Smooth muscle cell (in vitro differentiated cells): ENCODE measurements around the gene CDIPT. TPM values are rescaled to one million over a fixed set of nuclear protein-coding genes. Genes with fewer than 3 reads are reported as not detected.

ENCODE experiments used
- DNase-seq: peaks from one replicate; lab custom pipeline; 2025; ENCODE audit not compliant: unreplicated experiment; lab: John Stamatoyannopoulos, UW
- H2AFZ ChIP-seq: fragments of 200-600 bp; sonication (generic); 2 replicates; pipeline ENCODE4 v1.6.0; 2016; ENCODE audit warnings: antibody characterized with exemption, low read depth, mild to moderate bottlenecking
- H3F3A ChIP-seq: fragments of 200-600 bp; sonication (generic); 2 replicates; pipeline ENCODE4 v1.6.0; 2017; ENCODE audit warnings: antibody characterized with exemption, low read depth
- H3K27ac ChIP-seq: fragments of 200-600 bp; sonication (generic); 2 replicates; pipeline ENCODE4 v1.5.1; 2016; ENCODE audit warnings: low read depth, mild to moderate bottlenecking
- H3K27me3 ChIP-seq: fragments of 200-600 bp; sonication (generic); 2 replicates; pipeline ENCODE4 v1.6.1; 2016; ENCODE audit warnings: low read depth, mild to moderate bottlenecking
- H3K36me3 ChIP-seq: fragments of 200-600 bp; sonication (generic); 2 replicates; pipeline ENCODE4 v1.5.1; 2016; ENCODE audit warnings: low read depth
- H3K4me1 ChIP-seq: fragments of 200-600 bp; sonication (generic); 2 replicates; pipeline ENCODE4 v1.5.1; 2016; ENCODE audit warnings: low read depth
- H3K4me2 ChIP-seq: fragments of 200-600 bp; sonication (generic); 2 replicates; pipeline ENCODE4 v1.6.0; 2016; ENCODE audit warnings: mild to moderate bottlenecking
- H3K4me3 ChIP-seq: fragments of 200-600 bp; sonication (generic); 2 replicates; pipeline ENCODE4 v1.5.1; 2016; ENCODE audit warnings: mild to moderate bottlenecking
- H3K79me2 ChIP-seq: fragments of 200-600 bp; sonication (generic); 2 replicates; pipeline ENCODE4 v1.6.0; 2016; ENCODE audit warnings: low read depth, mild to moderate bottlenecking
- H3K9ac ChIP-seq: fragments of 200-600 bp; sonication (generic); 2 replicates; pipeline ENCODE4 v1.6.0; 2016; ENCODE audit warnings: low read depth
- H3K9me3 ChIP-seq: fragments of 200-600 bp; sonication (generic); replicated peaks from 2 replicates; pipeline ENCODE4 v1.5.1; 2016; ENCODE audit warnings: low read depth
- H4K20me1 ChIP-seq: fragments of 200-600 bp; sonication (generic); 2 replicates; pipeline ENCODE4 v1.6.0; 2016; ENCODE audit warnings: low read depth
- CTCF ChIP-seq: fragments of 200-600 bp; sonication (generic); IDR thresholded peaks from 2 replicates; pipeline ENCODE4 v1.5.1; 2017; ENCODE audit warnings: borderline replicate concordance, mild to moderate bottlenecking, antibody characterized with exemption; ENCODE audit not compliant: insufficient read depth, poor library complexity, severe bottlenecking
- WGBS: methylation state at CpG from one replicate; pipeline ENCODE4 v1.1.7; 2016; ENCODE audit warnings: low lambda C conversion rate; 5-methylcytosine and 5-hydroxymethylcytosine counted together
- polyA plus RNA-seq: library from polyadenylated mRNA; unstranded; fragments of >200 nt; fragmentation: Nextera tagmentation; extraction: Ambion mirVana; gene quantifications from 2 replicates; pipeline ENCODE4 v1.2.1, GENCODE V29; 2016
- total RNA-seq: library from RNA; depleted of rRNA; stranded (reverse); fragments of >200 nt; gene quantifications from 2 replicates; pipeline ENCODE4 v1.2.3, GENCODE V29; 2014

Gene CDIPT
- total and polyA plus RNA-seq, 2 experiments from 2014 or later = 61.4 to 90.7 TPM

DNA sequence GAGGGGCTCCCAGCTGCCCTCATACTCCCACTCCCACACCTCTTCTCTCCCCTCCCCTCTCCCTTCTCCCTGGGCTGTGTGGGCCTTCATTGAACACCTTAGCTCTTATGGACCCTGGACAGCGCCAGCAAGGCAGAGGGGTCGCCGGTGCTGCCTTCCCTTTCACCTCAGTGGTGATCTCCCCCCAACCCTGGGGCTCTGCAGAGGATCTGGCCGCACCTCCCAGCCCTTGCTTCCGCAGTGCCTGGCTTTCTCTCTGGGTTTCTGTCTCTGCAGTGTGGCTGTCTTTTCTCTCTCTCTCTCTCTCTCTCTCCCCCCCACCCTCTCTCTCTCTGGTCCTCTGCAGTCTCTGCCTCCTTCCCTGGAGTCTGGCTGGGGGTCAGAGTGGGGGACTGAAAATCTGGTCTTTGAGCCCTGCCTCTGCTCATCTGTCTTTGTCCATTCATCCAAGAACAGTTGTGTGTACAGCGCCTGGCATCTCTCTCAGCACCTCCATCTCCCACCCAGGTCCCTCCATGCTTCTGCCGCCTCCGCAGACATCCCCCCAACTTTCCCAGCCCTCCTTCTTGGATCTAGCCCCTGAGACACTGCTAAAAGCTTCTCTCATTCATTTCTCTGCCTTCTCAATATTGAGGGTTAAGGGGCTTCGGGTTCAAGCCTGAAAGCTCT is 35.2 kb upstream of the CDIPT start:
- H3K4me3 ChIP-seq = peak overlapping the region; percentile 85
- no peaks in the 10 kb centered on the region for H3K4me1 ChIP-seq
- no peak for TF ChIP-seq CTCF
- H3K79me2 ChIP-seq = peaks cover 16% of the 10 kb centered on the region
- H2AFZ ChIP-seq = no peak overlapping the region
- H3K27ac ChIP-seq = no peak overlapping the region
- DNase-seq = no peak
- peaks cover 3% of the 10 kb centered on the region for H4K20me1 ChIP-seq
- no peaks in the 10 kb centered on the region for H3F3A ChIP-seq
- WGBS = 25% methylated on average over 9 of the region's 9 CpGs
- peak overlapping the region; percentile 99 for H3K4me2 ChIP-seq
- no peaks in the 10 kb centered on the region for H3K27me3 ChIP-seq
- no peaks in the 10 kb centered on the region for H3K36me3 ChIP-seq
- H3K9me3 ChIP-seq = no peaks in the 10 kb centered on the region
- peak overlapping the region; percentile 68 for H3K9ac ChIP-seq

- Histone ChIP-seq H2AFZ (no peak overlapping the region), H3F3A (no peaks in the 10 kb centered on the region), H3K9me3 (no peaks in the 10 kb centered on the region), H4K20me1 (peaks cover 3% of the 10 kb centered on the region), H3K9ac (no peak overlapping the region), H3K36me3 (no peaks in the 10 kb centered on the region), H3K4me3 (no peak overlapping the region), H3K4me1 (no peaks in the 10 kb centered on the region), H3K79me2 (peaks cover 8% of the 10 kb centered on the region), H3K27ac (no peak overlapping the region), H3K27me3 (no peaks in the 10 kb centered on the region), H3K4me2 (no peak overlapping the region)
- DNase-seq = no peak
- 76% methylated on average over 4 of the region's 4 CpGs for WGBS
- no peak for TF ChIP-seq CTCF
Measured at GRCh38 chr16:29897333-29897732, 34.3 kb upstream of the CDIPT start.

DNA sequence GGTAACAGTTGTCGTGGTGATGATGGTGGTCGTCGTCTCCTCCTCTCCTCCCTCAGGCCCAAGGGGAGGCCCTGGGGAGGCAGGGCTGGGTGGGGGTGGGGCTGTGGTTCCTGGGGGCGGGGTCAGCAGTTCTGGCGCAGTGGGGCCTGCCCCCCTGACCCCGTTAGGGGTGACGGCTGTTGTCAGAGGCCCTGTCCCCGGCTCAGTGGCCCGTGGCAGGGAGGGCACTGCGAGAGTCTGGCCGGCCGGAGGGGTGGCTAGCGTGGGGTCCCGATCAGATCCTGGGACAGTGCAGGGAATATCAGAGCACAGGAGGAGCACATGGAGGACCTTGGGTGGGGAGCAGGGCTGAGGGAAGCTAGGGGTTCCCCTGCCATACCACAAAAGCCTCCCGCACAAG is 33.8 kb upstream of the CDIPT start:
- Histone ChIP-seq H3K9me3 (no peaks in the 10 kb centered on the region), H3K4me1 (no peaks in the 10 kb centered on the region), H3K36me3 (no peaks in the 10 kb centered on the region), H3K9ac (no peak overlapping the region), H3K4me3 (no peak overlapping the region), H4K20me1 (no peaks in the 10 kb centered on the region), H2AFZ (no peak overlapping the region), H3K79me2 (peaks cover 3% of the 10 kb centered on the region), H3K4me2 (no peak overlapping the region), H3F3A (no peaks in the 10 kb centered on the region), H3K27ac (no peak overlapping the region), H3K27me3 (no peaks in the 10 kb centered on the region)
- 81% methylated on average over 10 of the region's 15 CpGs for WGBS
- TF ChIP-seq CTCF = no peak
- DNase-seq = no peak

DNA sequence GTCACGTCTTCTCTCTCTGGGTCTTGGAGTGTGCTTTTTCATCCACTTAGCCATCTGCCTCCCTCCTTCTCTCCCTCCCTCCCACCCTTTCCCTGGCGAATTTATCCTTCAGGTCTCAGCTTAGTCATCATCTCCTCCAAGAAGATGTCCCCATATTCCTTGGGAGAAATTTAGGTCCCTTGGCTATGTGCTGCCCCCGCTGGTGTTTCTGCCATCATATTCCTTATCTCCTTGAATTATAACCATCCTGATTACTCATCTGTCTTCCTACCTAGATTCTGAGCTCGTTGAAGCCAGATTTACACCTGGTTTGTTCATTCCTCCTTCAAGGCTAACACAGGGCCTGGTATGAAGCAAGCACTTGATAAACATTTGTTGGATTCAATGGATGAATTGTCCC is 31.3 kb upstream of the CDIPT start:
- no peaks in the 10 kb centered on the region for H3K9me3 ChIP-seq
- 90% methylated on average over 3 of the region's 4 CpGs for WGBS
- no peaks in the 10 kb centered on the region for H3K27me3 ChIP-seq
- H3K36me3 ChIP-seq = no peaks in the 10 kb centered on the region
- no peak overlapping the region for H3K4me3 ChIP-seq
- no peaks in the 10 kb centered on the region for H3F3A ChIP-seq
- no peak for TF ChIP-seq CTCF
- H3K79me2 ChIP-seq = no peaks in the 10 kb centered on the region
- DNase-seq = no peak
- no peak overlapping the region for H3K4me2 ChIP-seq
- H3K27ac ChIP-seq = no peak overlapping the region
- no peaks in the 10 kb centered on the region for H4K20me1 ChIP-seq
- no peaks in the 10 kb centered on the region for H3K4me1 ChIP-seq
- H2AFZ ChIP-seq = no peak overlapping the region
- no peak overlapping the region for H3K9ac ChIP-seq
